ENCODE results near the gene GOLGA6L7.
"Not testable (repeated sequence)": the region's sequence is repeated elsewhere in the genome, so short reads cannot be mapped to it uniquely, and the experiment has no call there.

DNA sequence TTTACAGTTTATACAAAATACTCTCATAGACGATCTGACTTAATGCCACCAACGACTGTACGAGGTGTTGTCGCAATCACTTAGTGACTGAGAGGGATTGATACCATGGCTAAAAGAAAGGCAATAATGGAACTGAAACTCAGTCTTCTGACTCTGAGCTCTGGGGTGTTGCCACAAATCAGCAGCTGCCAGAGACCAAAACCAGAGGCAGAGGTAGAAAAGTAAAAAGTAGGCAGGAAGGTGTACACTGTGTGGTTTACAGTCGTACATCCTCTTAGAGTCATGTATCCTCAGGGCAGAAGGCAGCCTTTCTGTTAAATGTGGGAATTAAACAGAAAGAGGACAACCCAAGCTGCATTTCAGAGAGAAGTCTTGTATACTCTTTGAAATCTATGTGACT is 1.2 kb downstream of the GOLGA6L7 start:
- TF ChIP-seq, protein P1, sequence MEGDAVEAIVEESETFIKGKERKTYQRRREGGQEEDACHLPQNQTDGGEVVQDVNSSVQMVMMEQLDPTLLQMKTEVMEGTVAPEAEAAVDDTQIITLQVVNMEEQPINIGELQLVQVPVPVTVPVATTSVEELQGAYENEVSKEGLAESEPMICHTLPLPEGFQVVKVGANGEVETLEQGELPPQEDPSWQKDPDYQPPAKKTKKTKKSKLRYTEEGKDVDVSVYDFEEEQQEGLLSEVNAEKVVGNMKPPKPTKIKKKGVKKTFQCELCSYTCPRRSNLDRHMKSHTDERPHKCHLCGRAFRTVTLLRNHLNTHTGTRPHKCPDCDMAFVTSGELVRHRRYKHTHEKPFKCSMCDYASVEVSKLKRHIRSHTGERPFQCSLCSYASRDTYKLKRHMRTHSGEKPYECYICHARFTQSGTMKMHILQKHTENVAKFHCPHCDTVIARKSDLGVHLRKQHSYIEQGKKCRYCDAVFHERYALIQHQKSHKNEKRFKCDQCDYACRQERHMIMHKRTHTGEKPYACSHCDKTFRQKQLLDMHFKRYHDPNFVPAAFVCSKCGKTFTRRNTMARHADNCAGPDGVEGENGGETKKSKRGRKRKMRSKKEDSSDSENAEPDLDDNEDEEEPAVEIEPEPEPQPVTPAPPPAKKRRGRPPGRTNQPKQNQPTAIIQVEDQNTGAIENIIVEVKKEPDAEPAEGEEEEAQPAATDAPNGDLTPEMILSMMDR (IDR thresholded peaks at IDR 0.05): not testable (repeated sequence)
- TF ChIP-seq EZH2, EZH2phosphoT487 (IDR thresholded peaks at IDR 0.05): not testable (repeated sequence)
